A673 (cell line): ENCODE results near the gene SAT1. TPM values are rescaled to one million over a fixed set of nuclear protein-coding genes. Genes with fewer than 3 reads are reported as not detected.

ENCODE experiments used
- BruUV-seq: library from RNA; stranded (reverse); fragments of 400-500 nt; replicated peaks from 2 replicates; lab custom pipeline; 2021; lab: Mats Ljungman, UMichigan
- CTCF ChIA-PET: fragments of 300-600 bp; sonication (Branson Sonifier 250); formaldehyde crosslinking; loops from one replicate; lab custom pipeline; 2022; ENCODE audit warnings: antibody characterized with exemption; lab: Charles Lee
- POLR2A ChIA-PET: fragments of 300-600 bp; sonication (Branson Sonifier 250); formaldehyde crosslinking; loops from one replicate; lab custom pipeline; 2022; ENCODE audit warnings: antibody characterized with exemption; ENCODE audit not compliant: low non-redundant PET; lab: Charles Lee
- DNase-seq: peaks from one replicate; pipeline ENCODE4 v3.0.0-alpha.2; 2015; ENCODE audit warnings: low spot score
- H3K27ac ChIP-seq: fragments of 200-600 bp; sonication (generic); 2 replicates; pipeline ENCODE4 v1.5.1; 2016; ENCODE audit warnings: mixed run types, low read depth, mild to moderate bottlenecking, mixed read lengths, antibody characterized with exemption, low read length; ENCODE audit not compliant: poor library complexity, severe bottlenecking
- H3K27me3 ChIP-seq: fragments of 200-600 bp; sonication (generic); replicated peaks from 2 replicates; pipeline ENCODE4 v1.6.1; 2017; ENCODE audit warnings: mixed run types, low read depth, mild to moderate bottlenecking, mixed read lengths, antibody characterized with exemption, low read length; ENCODE audit not compliant: insufficient read depth, poor library complexity
- H3K36me3 ChIP-seq: fragments of 200-600 bp; sonication (generic); 2 replicates; pipeline ENCODE4 v1.6.1; 2016; ENCODE audit warnings: mixed run types, mild to moderate bottlenecking, mixed read lengths, antibody characterized with exemption, low read length; ENCODE audit not compliant: insufficient read depth, poor library complexity, severe bottlenecking
- H3K4me1 ChIP-seq: fragments of 200-600 bp; sonication (generic); 2 replicates; pipeline ENCODE4 v1.6.1; 2017; ENCODE audit warnings: mixed run types, mild to moderate bottlenecking, mixed read lengths, antibody characterized with exemption, low read length; ENCODE audit not compliant: insufficient read depth, poor library complexity, severe bottlenecking
- H3K4me3 ChIP-seq: fragments of 200-600 bp; sonication (generic); 2 replicates; pipeline ENCODE4 v1.5.1; 2016; ENCODE audit warnings: low read depth, mixed run types, mild to moderate bottlenecking, mixed read lengths, low read length; ENCODE audit not compliant: poor library complexity, severe bottlenecking
- H3K9me3 ChIP-seq: fragments of 200-600 bp; sonication (generic); 2 replicates; pipeline ENCODE4 v1.6.1; 2016; ENCODE audit warnings: mixed run types, low read depth, mild to moderate bottlenecking, mixed read lengths, antibody characterized with exemption, low read length; ENCODE audit not compliant: poor library complexity, severe bottlenecking
- EZH2 ChIP-seq: fragments of 200-600 bp; sonication (generic); IDR thresholded peaks from 2 replicates; pipeline ENCODE4 v1.6.1; 2017; ENCODE audit warnings: borderline replicate concordance, low read depth, mild to moderate bottlenecking, mixed read lengths, antibody characterized with exemption, low read length; ENCODE audit not compliant: poor library complexity, severe bottlenecking
- intact Hi-C: fragments of 100-400 bp; cut with micrococcal nuclease; formaldehyde crosslinking; loops from one replicate; pipeline ENCODE4 v1.10.0; 2022; ENCODE audit not compliant: unreplicated experiment
- total RNA-seq: library from RNA; stranded (reverse); gene quantifications from 2 replicates; pipeline ENCODE4 v1.2.3, GENCODE V29; 2021
- TF ChIP-seq, protein P1 (sequence below): fragments of 300-800, 200-600 bp; sonication (generic); conservative IDR thresholded peaks from 2 replicates; pipeline ENCODE4 v1.5.1; 2017; ENCODE audit warnings: low read depth, mild to moderate bottlenecking, antibody characterized with exemption, low read length, moderate library complexity, mixed read lengths

Gene SAT1
- total RNA-seq, 1 experiment from 2014 or later = 21.6 TPM

DNA sequence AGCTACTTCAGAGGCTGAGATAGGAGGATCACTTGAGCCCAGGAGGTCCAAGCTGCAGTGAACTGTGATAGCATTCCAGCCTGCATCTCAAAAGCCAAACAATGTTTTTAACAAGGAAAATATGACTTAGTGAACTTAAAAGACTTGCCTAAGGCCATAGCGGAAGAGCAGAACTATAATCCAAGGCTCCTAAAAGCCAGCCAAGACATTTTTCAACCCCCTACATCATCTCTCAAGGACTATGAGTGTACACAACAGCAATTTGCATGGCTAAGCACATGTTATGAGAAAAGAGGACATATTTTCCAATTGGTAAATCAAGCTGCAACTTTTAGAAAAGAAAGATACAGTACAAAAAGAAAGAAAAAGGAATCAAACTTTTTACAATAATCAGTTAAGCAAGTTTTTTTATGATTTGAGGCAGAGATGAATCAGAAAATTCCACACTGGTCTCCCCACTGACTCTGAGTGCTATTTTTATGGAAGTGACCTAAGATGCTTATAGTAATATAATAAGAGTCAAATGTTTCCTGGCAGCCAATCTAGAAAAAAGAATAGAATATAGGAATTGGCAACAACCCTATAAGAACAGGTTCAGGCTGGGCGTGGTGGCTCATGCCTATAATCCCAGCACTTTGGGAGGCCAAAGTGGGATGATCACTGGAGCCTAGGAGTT is 30.1 kb upstream of the SAT1 start:
- H3K4me3 ChIP-seq = no peak overlapping the region
- no TSS peak for BruUV-seq
- H3K4me1 ChIP-seq = no peaks in the 10 kb centered on the region
- no peak overlapping the region for H3K27ac ChIP-seq
- TF ChIP-seq EZH2 = no peak
- TF ChIP-seq, protein P1, sequence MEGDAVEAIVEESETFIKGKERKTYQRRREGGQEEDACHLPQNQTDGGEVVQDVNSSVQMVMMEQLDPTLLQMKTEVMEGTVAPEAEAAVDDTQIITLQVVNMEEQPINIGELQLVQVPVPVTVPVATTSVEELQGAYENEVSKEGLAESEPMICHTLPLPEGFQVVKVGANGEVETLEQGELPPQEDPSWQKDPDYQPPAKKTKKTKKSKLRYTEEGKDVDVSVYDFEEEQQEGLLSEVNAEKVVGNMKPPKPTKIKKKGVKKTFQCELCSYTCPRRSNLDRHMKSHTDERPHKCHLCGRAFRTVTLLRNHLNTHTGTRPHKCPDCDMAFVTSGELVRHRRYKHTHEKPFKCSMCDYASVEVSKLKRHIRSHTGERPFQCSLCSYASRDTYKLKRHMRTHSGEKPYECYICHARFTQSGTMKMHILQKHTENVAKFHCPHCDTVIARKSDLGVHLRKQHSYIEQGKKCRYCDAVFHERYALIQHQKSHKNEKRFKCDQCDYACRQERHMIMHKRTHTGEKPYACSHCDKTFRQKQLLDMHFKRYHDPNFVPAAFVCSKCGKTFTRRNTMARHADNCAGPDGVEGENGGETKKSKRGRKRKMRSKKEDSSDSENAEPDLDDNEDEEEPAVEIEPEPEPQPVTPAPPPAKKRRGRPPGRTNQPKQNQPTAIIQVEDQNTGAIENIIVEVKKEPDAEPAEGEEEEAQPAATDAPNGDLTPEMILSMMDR = no peak
- H3K27me3 ChIP-seq = no peaks in the 10 kb centered on the region
- ChIA-PET CTCF (interaction anchor here (1.0 kb wide), 1 partner anchor 10 kb away, joined by 3 read pairs; the partner anchor contains the start of gene ACOT9), POLR2A (no interaction called here)
- no peaks in the 10 kb centered on the region for H3K9me3 ChIP-seq
- H3K36me3 ChIP-seq = no peaks in the 10 kb centered on the region
- no peak for DNase-seq
- intact Hi-C loops = no loop called here

DNA sequence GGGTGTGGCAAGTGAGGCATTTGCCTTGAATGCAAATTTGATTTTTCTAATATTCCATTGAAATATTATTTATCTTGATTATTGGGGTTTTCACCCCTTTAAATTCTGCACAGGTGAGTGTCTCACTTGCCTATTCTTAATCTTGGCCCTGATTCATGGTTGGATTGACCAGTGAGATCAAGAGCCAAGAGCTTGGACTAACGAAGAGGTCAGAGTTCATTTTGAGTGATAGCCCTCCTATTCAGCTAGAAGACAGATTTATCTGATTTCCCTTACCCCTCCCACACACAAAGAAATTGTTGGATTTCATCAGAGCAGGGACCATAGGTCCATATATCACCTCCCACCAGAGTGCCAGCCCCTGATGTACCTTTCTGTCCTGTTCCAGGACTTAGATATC is 28.3 kb upstream of the SAT1 start:
- BruUV-seq = no TSS peak
- H3K9me3 ChIP-seq = no peaks in the 10 kb centered on the region
- H3K27ac ChIP-seq = no peak overlapping the region
- no peaks in the 10 kb centered on the region for H3K36me3 ChIP-seq
- no peaks in the 10 kb centered on the region for H3K27me3 ChIP-seq
- no peak for DNase-seq
- TF ChIP-seq EZH2 = no peak
- TF ChIP-seq, protein P1 = no peak
- H3K4me1 ChIP-seq = no peaks in the 10 kb centered on the region
- POLR2A ChIA-PET = no interaction called here
- no peak overlapping the region for H3K4me3 ChIP-seq
- intact Hi-C loops = no loop called here
- CTCF ChIA-PET = no interaction called here

DNA sequence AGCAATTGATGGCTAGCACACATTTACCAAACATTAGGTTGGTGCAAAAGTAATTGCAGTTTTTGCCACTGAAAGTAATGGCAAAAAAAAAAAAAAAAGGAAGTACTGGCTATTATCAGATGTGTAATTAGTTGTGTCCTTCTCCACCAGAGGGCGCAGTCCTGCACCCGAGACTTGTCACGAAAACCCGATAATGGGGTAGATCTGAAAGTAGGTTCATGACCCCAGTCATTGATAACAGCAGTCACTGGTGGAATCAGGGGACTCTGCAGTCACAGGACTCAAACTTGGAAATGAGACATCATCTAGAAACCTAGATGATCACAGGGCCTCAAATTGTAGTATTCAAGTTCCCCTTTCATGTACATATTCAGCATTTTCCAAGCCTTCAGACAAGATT is 26.8 kb upstream of the SAT1 start:
- peak; percentile 80 for DNase-seq
- no peaks in the 10 kb centered on the region for H3K27me3 ChIP-seq
- ChIA-PET CTCF (no interaction called here), POLR2A (no interaction called here)
- BruUV-seq = no TSS peak
- intact Hi-C loops = loop anchor here (1.0 kb wide), 1 partner anchor 146 kb away; no protein-coding TSS in a partner anchor
- no peaks in the 10 kb centered on the region for H3K9me3 ChIP-seq
- no peaks in the 10 kb centered on the region for H3K36me3 ChIP-seq
- no peak overlapping the region for H3K27ac ChIP-seq
- TF ChIP-seq EZH2 = no peak
- TF ChIP-seq, protein P1 = peak; percentile 81
- H3K4me3 ChIP-seq = no peak overlapping the region
- no peaks in the 10 kb centered on the region for H3K4me1 ChIP-seq
